H1 (cell line): Measurements from ENCODE around the gene COLQ. TPM values are rescaled to one million over a fixed set of nuclear protein-coding genes. Genes with fewer than 3 reads are reported as not detected.

Source experiments
- CTCF ChIA-PET: fragments of 300-600 bp; sonication (Branson Sonifier 250); formaldehyde crosslinking; loops from one replicate; lab custom pipeline; 2021; ENCODE audit not compliant: partially characterized antibody; lab: Charles Lee
- POLR2A ChIA-PET: fragments of 300-600 bp; sonication (Branson Sonifier 250); formaldehyde crosslinking; loops from one replicate; lab custom pipeline; 2021; ENCODE audit warnings: inconsistent platforms; ENCODE audit not compliant: partially characterized antibody; lab: Charles Lee
- DNase-seq, 2 experiments: peaks; one replicate each; pipeline versions ENCODE4 v3.0.0 to v3.0.0-alpha.2; 2010 to 2022; ENCODE audit warnings: low spot score in 2 of 2, low read depth in 1 of 2, mixed read lengths in 1 of 2
- FAIRE-seq: peaks from 2 replicates; lab custom pipeline; 2011; peaks lifted over from hg19 to GRCh38; lab: Jason Lieb, UNC
- H2AFZ ChIP-seq: 2 replicates; pipeline ENCODE4 v1.8.1; 2012; ENCODE audit warnings: low read length, inconsistent platforms
- H2AK5ac ChIP-seq: 2 replicates; pipeline ENCODE4 v1.6.1; 2013; ENCODE audit warnings: low read depth, low read length
- H2BK120ac ChIP-seq: replicated peaks from 2 replicates; pipeline ENCODE3; 2013; ENCODE audit warnings: low read depth, low read length, inconsistent platforms
- H2BK12ac ChIP-seq: 2 replicates; pipeline ENCODE4 v1.6.1; 2013; ENCODE audit warnings: low read depth, low read length
- H2BK15ac ChIP-seq: 2 replicates; pipeline ENCODE4 v1.6.1; 2013; ENCODE audit warnings: low read length
- H2BK20ac ChIP-seq: 2 replicates; pipeline ENCODE4 v1.6.1; 2013; ENCODE audit warnings: low read length
- H2BK5ac ChIP-seq: 2 replicates; pipeline ENCODE4 v1.6.1; 2013; ENCODE audit warnings: low read depth, low read length
- H3K14ac ChIP-seq: 2 replicates; pipeline ENCODE4 v1.6.1; 2013; ENCODE audit warnings: inconsistent platforms; ENCODE audit not compliant: insufficient read length
- H3K18ac ChIP-seq: 2 replicates; pipeline ENCODE4 v1.6.1; 2013; ENCODE audit warnings: low read length; ENCODE audit errors: extremely low read depth
- H3K23ac ChIP-seq: 2 replicates; pipeline ENCODE4 v1.6.1; 2013; ENCODE audit warnings: inconsistent platforms; ENCODE audit not compliant: insufficient read length
- H3K23me2 ChIP-seq: 2 replicates; pipeline ENCODE4 v1.6.1; 2013; ENCODE audit warnings: low read depth, low read length
- H3K27ac ChIP-seq: 2 replicates; pipeline ENCODE4 v1.6.1; 2011; ENCODE audit warnings: low read depth, low read length, inconsistent platforms
- H3K27me3 ChIP-seq, 4 experiments: replicated peaks in 1 of 4; 1 replicate in 1 of 4; 2 replicates in 3 of 4; pipeline versions ENCODE4 v1.6.1 to v1.8.1; 2011 to 2013; ENCODE audit warnings: low read length in 3 of 4, mild to moderate bottlenecking in 3 of 4, inconsistent platforms in 2 of 4, mixed read lengths in 2 of 4, moderate library complexity in 1 of 4; ENCODE audit not compliant: control insufficient read depth in 3 of 4, insufficient read depth in 3 of 4; ENCODE audit errors: extremely low read depth in 1 of 4
- H3K36me3 ChIP-seq, 4 experiments: 2 replicates each; pipeline versions ENCODE4 v1.6.1 to v1.8.1; 2011 to 2013; ENCODE audit warnings: mild to moderate bottlenecking in 4 of 4, low read length in 3 of 4, moderate library complexity in 2 of 4, control low read depth in 1 of 4, inconsistent platforms in 1 of 4; ENCODE audit not compliant: insufficient read depth in 4 of 4, control insufficient read depth in 2 of 4
- H3K4ac ChIP-seq: replicated peaks from 2 replicates; pipeline ENCODE3; 2013; ENCODE audit warnings: low read length, low read depth, mixed read lengths, inconsistent platforms; ENCODE audit not compliant: insufficient read length
- H3K4me1 ChIP-seq, 4 experiments: replicated peaks in 1 of 4; 1 replicate in 1 of 4; 2 replicates in 3 of 4; pipeline versions ENCODE4 v1.6.1 to v1.8.1; 2011 to 2013; ENCODE audit warnings: low read length in 3 of 4, inconsistent platforms in 2 of 4, mixed read lengths in 1 of 4; ENCODE audit not compliant: insufficient read depth in 4 of 4, control insufficient read depth in 3 of 4
- H3K4me2 ChIP-seq, 2 experiments: 2 replicates each; pipeline versions ENCODE4 v1.6.1 to v1.8.1; 2011 to 2013; ENCODE audit warnings: low read depth in 2 of 2, low read length in 2 of 2, control low read depth in 1 of 2, inconsistent platforms in 1 of 2, mild to moderate bottlenecking in 1 of 2; ENCODE audit not compliant: insufficient read depth in 1 of 2
- H3K4me3 ChIP-seq, 4 experiments: fragments of 200-600, 300-600 bp in 1 of 4; sonication (generic), shearing (Covaris generic), sonication (Bioruptor Twin) in 1 of 4; 2 replicates each; pipeline versions ENCODE4 v1.5.1 to v1.8.1; 2011 to 2016; ENCODE audit warnings: low read length in 4 of 4, low read depth in 3 of 4, control low read depth in 2 of 4, inconsistent platforms in 2 of 4, mild to moderate bottlenecking in 2 of 4, mixed read lengths in 1 of 4, moderate library complexity in 1 of 4; ENCODE audit not compliant: insufficient read depth in 2 of 4; ENCODE audit errors: extremely low read depth in 1 of 4
- H3K56ac ChIP-seq: replicated peaks from 2 replicates; pipeline ENCODE3; 2013; ENCODE audit warnings: low read depth, mild to moderate bottlenecking, mixed read lengths, low read length, inconsistent platforms; ENCODE audit not compliant: insufficient read length
- H3K79me1 ChIP-seq: 2 replicates; pipeline ENCODE4 v1.6.1; 2013; ENCODE audit warnings: low read depth, low read length, control low read depth
- H3K79me2 ChIP-seq, 2 experiments: 2 replicates each; pipeline versions ENCODE4 v1.6.1 to v1.8.1; 2012 to 2013; ENCODE audit warnings: low read length in 2 of 2, mild to moderate bottlenecking in 2 of 2, inconsistent platforms in 1 of 2; ENCODE audit not compliant: insufficient read depth in 2 of 2, control insufficient read depth in 1 of 2
- H3K9ac ChIP-seq, 4 experiments: replicated peaks in 1 of 4; 1 replicate in 1 of 4; 2 replicates in 3 of 4; pipeline versions ENCODE4 v1.6.1 to v1.8.1; 2011 to 2013; ENCODE audit warnings: low read depth in 3 of 4, low read length in 3 of 4, control low read depth in 2 of 4, mild to moderate bottlenecking in 2 of 4, moderate library complexity in 2 of 4, inconsistent platforms in 1 of 4; ENCODE audit errors: extremely low read depth in 1 of 4
- H3K9me3 ChIP-seq, 2 experiments: 2 replicates each; pipeline versions ENCODE4 v1.6.1 to v1.8.1; 2012 to 2013; ENCODE audit warnings: mild to moderate bottlenecking in 2 of 2, moderate library complexity in 2 of 2, control low read depth in 1 of 2, inconsistent platforms in 1 of 2, low read depth in 1 of 2, low read length in 1 of 2, mixed read lengths in 1 of 2; ENCODE audit not compliant: insufficient read depth in 2 of 2
- H4K20me1 ChIP-seq, 2 experiments: replicated peaks in 1 of 2; 2 replicates each; pipeline versions ENCODE3 to v1.8.1; 2011 to 2013; ENCODE audit warnings: inconsistent platforms in 2 of 2, low read length in 2 of 2, mild to moderate bottlenecking in 1 of 2; ENCODE audit not compliant: insufficient read depth in 2 of 2, control insufficient read depth in 1 of 2
- H4K5ac ChIP-seq: 2 replicates; pipeline ENCODE4 v1.6.1; 2013; ENCODE audit warnings: low read length, low read depth, mixed read lengths, inconsistent platforms; ENCODE audit not compliant: insufficient read length
- H4K8ac ChIP-seq: 2 replicates; pipeline ENCODE4 v1.8.0; 2013; ENCODE audit warnings: mild to moderate bottlenecking, moderate library complexity, low read length, inconsistent platforms; ENCODE audit not compliant: insufficient read depth; ENCODE audit errors: extremely low read depth
- H4K91ac ChIP-seq: replicated peaks from 2 replicates; pipeline ENCODE3; 2013; ENCODE audit warnings: low read length, mixed read lengths, inconsistent platforms; ENCODE audit not compliant: insufficient read length
- CEBPB ChIP-seq: IDR thresholded peaks from 2 replicates; pipeline ENCODE4 v1.6.1; 2012; ENCODE audit warnings: low read depth, low read length
- CTBP2 ChIP-seq: IDR thresholded peaks from 2 replicates; pipeline ENCODE4 v1.7.0; 2011; ENCODE audit warnings: borderline replicate concordance, mild to moderate bottlenecking, moderate library complexity, mixed read lengths, low read length; ENCODE audit not compliant: insufficient read depth, insufficient read length
- HDAC2 ChIP-seq, 2 experiments: fragments of 300-600 bp in 1 of 2; sonication (generic) in 1 of 2; IDR thresholded peaks; 2 replicates each; pipeline ENCODE4 v1.6.1; 2011 to 2012; ENCODE audit warnings: low read depth in 2 of 2, low read length in 2 of 2, mild to moderate bottlenecking in 2 of 2, moderate library complexity in 2 of 2, borderline replicate concordance in 1 of 2, inconsistent platforms in 1 of 2
- KDM4A ChIP-seq: IDR thresholded peaks from one replicate; pipeline ENCODE4 v1.7.1; 2012; ENCODE audit warnings: low read depth, mild to moderate bottlenecking, moderate library complexity, low read length, inconsistent platforms; ENCODE audit not compliant: severe bottlenecking
- POLR2AphosphoS5 ChIP-seq: IDR thresholded peaks from 2 replicates; pipeline ENCODE4 v1.6.1; 2011; ENCODE audit warnings: low read depth, low read length
- SIN3A ChIP-seq, 2 experiments: IDR thresholded peaks in 1 of 2; conservative IDR thresholded peaks in 1 of 2; 2 replicates each; pipeline ENCODE4 v1.6.1; 2011 to 2012; ENCODE audit warnings: low read length in 2 of 2, improper control_type of control experiment in 1 of 2, low read depth in 1 of 2, mild to moderate bottlenecking in 1 of 2
- SIRT6 ChIP-seq: IDR thresholded peaks from one replicate; pipeline ENCODE4 v1.7.1; 2012; ENCODE audit warnings: low read length, inconsistent platforms
- TAF1 ChIP-seq: IDR thresholded peaks from 2 replicates; pipeline ENCODE4 v1.6.1; 2011; ENCODE audit warnings: mild to moderate bottlenecking, low read depth, low read length
- TCF12 ChIP-seq: IDR thresholded peaks from 2 replicates; pipeline ENCODE4 v1.6.1; 2011; ENCODE audit warnings: low read depth, mild to moderate bottlenecking, low read length
- WGBS, 2 experiments: shearing (Covaris generic) in 1 of 2; methylation state at CpG; one replicate each; pipeline versions ENCODE4 v1.1.6 to v1.1.7; 2013 to 2015; ENCODE audit warnings: low lambda C conversion rate in 2 of 2, mixed read lengths in 2 of 2, inconsistent platforms in 1 of 2, low coverage in 1 of 2, missing lambda C conversion rate in 1 of 2; ENCODE audit not compliant: insufficient replicate concordance in 2 of 2, insufficient coverage in 1 of 2, insufficient read length in 1 of 2; ENCODE audit errors: extremely low coverage in 1 of 2, missing lambda C conversion rate in 1 of 2; 5-methylcytosine and 5-hydroxymethylcytosine counted together
- polyA plus RNA-seq, 7 experiments: library from polyadenylated mRNA; depleted of rRNA in 3 of 7; stranded (reverse) in 5 of 7; unstranded in 2 of 7; fragments of >200 nt in 5 of 7; fragments of 200-250 nt in 2 of 7; gene quantifications; 1 replicate in 5 of 7; 2 replicates in 1 of 7; 4 replicates in 1 of 7; pipeline versions ENCODE4 v1.2.1 to v1.2.3, GENCODE V29; 2011 to 2013; ENCODE audit warnings: missing spikeins in 2 of 7, mixed read lengths in 2 of 7
- total RNA-seq: library from RNA; stranded (reverse); fragmentation: NEBNext Ultra II Directional; extraction: Animal tissue kit (Norgen Biotek cat#: 25700); gene quantifications from 2 replicates; pipeline ENCODE4 v1.2.1, GENCODE V29; 2021

Gene COLQ
- total and polyA plus RNA-seq, 2 of the 8 experiments (the other 6 are each of a cell fraction or from before 2014, with no cell fraction given), result 1.5 to 1.9 TPM

GRCh38 chr3:15476378-15476777 is 45.1 kb downstream of the COLQ start:
- POLR2A ChIA-PET, result interaction anchor here (0.6 kb wide), 1 partner anchor 239 kb away, joined by 3 read pairs; no protein-coding TSS in a partner anchor
- no peak overlapping the region for H3K4me3 ChIP-seq

More at GRCh38 chr3:15476378-15476777, 45.1 kb downstream of the COLQ start:
- FAIRE-seq (no peak), DNase-seq (no peak)
- Histone ChIP-seq H3K79me2 (no peaks in the 10 kb centered on the region), H3K56ac (no peak overlapping the region), H3K4me1 (peaks cover 0 to 2% (median 0%) of the 10 kb centered on the region in 4 experiments; a peak in 1 of 7 replicates), H3K18ac (no peak overlapping the region), H3K27me3 (no peaks in the 10 kb centered on the region), H2BK5ac (no peak overlapping the region), H2BK20ac (no peak overlapping the region), H4K20me1 (no peaks in the 10 kb centered on the region), H3K23ac (no peak overlapping the region), H3K4ac (no peak overlapping the region), H4K8ac (no peak overlapping the region), H2BK15ac (no peak overlapping the region), H3K23me2 (no peaks in the 10 kb centered on the region; the same call in 1 of the 2 replicates), H4K5ac (no peak overlapping the region), H3K9me3 (no peaks in the 10 kb centered on the region), H2AK5ac (no peak overlapping the region), H3K36me3 (no peaks in the 10 kb centered on the region), H3K9ac (no peak overlapping the region), H3K4me2 (no peak overlapping the region), H2AFZ (no peak overlapping the region), H4K91ac (no peak overlapping the region), H2BK120ac (no peak overlapping the region), H3K14ac (no peak overlapping the region), H3K79me1 (no peaks in the 10 kb centered on the region), H3K27ac (no peak overlapping the region)
- 91% methylated on average over 3 of the region's 3 CpGs; no CpG with 5 or more reads in 1 of the 2 experiments for WGBS, 2 experiments
- CTCF ChIA-PET, result interaction anchor here (0.7 to 1.8 kb wide), 3 partner anchors 16 to 71 kb away, joined by 3 to 6 read pairs (median 4); no protein-coding TSS in a partner anchor
- TF ChIP-seq HDAC2 (IDR thresholded peaks at IDR 0.05; ENCODE audit: borderline replicate concordance in 1 of 2, low read depth in 2 of 2, low read length in 2 of 2), result no peak
- no peak for TF ChIP-seq TAF1
- TF ChIP-seq TCF12, result no peak
- no peak for TF ChIP-seq POLR2AphosphoS5
- TF ChIP-seq SIN3A (conservative IDR thresholded peaks at IDR 0.05 in 1 of 2, IDR thresholded peaks at IDR 0.05 in 1 of 2; ENCODE audit: low read depth in 1 of 2, low read length in 2 of 2), result no peak
- TF ChIP-seq SIRT6, result no peak
- TF ChIP-seq CTBP2, result no peak
- TF ChIP-seq CEBPB, result no peak
- no peak for TF ChIP-seq KDM4A
- TF ChIP-seq, all 59 proteins: peak for 0
- no peak overlapping the region for H2BK12ac ChIP-seq
